NCI-H226 (cell line): Measurements from ENCODE around the gene EIF4G2.
A peak's percentile ranks its signal among the peaks of the same experiment; 100 is the strongest.

Experiments used
- DNase-seq: peaks from one replicate; pipeline ENCODE4 v3.0.0-alpha.2; 2015

The EIF4G2 gene

DNA sequence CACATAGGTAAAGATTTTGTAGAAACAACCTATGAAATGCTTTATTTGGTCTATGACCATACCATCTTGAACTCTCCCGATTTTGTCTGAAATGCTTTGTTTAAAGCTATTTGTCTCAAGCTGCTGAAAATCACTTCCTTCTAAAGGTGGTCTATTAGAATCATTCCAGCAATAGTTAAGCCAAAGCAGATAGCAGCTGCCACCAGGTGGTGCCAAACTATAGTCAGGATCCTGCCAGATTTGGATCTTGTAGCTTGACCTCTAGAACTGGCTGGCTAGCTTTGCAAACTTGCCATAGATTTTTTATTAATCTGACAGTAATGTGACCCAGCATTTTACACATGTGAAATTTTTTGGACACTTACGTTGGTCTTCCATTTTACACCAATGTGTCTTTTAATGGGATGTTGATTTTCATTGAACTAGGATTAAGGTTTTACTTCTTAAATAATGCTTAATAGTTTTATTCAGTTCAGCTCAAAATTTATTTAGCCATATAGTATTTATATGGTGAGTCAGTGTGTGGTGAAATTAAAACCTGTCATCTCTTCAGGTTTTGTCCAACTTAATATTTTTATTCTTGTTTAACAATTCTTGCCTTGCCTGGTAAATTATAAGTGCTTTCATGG is 38.0 kb downstream of the EIF4G2 start:
- DNase-seq: no peak

DNA sequence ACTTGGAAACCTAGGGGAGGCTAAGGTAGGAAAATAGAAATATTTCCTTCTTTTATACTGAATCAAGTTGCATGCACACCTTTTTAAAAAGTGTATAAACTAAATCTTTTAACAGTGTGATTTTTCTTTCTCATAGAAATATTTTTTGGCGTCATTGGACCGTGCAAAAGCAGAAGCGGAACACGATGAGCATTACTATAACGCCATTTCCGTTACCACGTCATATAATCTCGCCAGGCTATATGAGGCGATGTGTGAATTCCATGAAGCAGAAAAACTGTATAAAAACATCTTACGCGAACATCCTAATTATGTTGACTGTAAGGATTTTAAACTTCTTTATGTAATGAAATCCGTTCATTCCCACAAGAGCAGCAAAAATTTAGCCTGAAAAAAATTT is 44.3 kb downstream of the EIF4G2 start:
- DNase-seq: no peak

DNA sequence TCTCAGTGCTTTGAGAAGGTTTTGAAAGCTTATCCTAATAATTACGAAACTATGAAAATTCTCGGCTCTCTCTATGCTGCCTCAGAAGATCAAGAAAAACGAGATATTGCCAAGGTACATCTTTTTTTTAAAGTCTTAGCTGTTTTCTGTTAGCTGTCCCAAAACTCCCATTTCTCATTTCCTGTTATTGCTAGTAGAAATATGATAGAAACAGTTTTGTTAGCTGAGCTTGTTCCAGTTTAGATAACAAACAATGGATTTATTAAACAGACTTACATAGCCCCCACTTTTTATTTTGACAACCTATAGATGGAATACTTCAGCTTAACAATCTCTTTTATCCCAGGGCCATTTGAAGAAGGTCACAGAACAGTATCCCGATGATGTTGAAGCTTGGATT is 45.0 kb downstream of the EIF4G2 start:
- DNase-seq: no peak

DNA sequence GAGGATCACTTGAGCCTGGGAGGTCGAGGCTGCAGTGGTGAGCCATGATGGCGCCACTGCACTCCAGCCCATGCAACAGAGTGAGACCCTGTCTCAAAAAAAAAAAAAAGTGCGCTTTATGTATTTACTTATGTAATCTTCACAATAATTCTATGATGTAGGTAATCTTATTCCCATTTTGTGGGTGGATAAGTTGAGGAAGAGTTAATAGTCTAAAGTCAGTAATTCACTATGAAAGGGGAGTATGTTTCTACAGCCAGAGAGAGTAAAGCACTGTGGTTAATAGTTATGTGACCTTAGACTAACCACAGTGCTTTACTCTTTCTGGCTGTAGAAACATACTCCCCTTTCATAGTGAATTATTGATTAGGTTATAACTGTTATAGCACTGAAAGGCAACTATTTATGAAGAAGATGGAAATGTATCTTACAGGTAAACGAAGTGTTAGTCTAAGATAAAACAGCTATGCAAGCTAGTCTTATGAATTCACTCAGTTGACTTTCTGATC is 45.8 kb downstream of the EIF4G2 start:
- no peak for DNase-seq

DNA sequence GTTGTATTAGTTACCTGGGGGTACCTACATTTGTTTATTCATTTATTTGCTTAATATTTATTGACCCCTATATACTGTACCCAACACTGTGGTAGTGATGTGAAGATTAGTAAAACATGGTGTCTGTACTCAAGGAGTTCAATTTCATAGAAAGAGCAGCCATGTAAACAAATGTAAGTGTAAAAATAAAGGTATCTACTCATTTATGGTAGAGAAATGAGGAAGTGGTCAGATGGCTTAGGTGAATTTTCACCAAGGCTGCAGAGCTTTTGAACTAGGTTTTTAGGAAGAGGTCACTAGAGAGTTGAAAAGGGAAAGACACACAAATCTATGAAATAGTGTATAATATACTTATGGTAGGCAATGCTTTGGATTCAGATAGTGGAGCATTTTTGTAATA is 46.5 kb downstream of the EIF4G2 start:
- no peak for DNase-seq

DNA sequence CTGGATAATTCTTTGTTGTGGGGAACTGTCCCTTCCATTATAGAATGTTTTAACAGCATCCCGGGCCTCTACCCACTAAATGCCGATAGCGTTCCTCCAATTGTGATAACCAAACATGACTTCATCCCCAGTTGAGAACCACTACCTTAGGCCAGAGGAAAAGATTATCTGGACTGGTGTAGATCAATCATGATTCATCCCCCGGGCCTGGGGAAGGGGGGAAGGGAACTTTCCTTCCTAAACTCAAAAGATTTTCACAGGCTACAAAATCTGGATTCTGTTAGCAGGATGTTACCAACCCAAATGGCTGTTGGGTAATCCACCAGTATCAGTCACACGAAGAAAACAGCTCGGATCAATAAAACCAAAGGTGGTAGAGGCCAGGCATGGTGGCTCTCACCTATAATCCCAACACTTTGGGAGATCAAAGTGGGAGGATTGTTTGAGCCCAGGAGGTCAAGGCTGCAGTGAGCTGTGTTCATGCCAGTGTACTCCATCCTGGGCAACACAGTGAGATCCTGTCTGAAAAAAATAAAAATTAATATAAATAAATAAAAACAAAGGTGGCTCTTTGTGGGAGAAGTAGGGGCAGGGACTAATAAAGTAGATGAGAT is 47.5 kb downstream of the EIF4G2 start:
- DNase-seq: no peak

DNA sequence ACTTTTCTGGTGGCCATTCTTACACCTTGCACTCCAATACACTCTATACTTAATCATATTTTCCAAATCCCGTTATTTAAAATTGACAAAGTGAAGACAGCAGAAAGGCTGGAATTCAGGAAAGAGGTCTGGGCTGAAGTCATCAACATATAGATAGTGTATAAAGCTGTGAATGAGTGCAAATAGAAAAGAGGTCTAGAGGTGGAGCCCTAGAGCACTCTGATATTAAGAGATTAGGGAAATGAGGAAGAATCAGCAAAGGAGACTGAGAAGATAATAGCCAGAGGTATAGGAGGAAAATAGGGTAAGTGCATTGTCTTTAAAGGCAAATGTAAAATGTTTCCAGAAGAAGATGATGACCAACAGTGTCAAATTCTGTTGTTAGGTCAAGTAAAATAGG is 49.8 kb downstream of the EIF4G2 start:
- no peak for DNase-seq

DNA sequence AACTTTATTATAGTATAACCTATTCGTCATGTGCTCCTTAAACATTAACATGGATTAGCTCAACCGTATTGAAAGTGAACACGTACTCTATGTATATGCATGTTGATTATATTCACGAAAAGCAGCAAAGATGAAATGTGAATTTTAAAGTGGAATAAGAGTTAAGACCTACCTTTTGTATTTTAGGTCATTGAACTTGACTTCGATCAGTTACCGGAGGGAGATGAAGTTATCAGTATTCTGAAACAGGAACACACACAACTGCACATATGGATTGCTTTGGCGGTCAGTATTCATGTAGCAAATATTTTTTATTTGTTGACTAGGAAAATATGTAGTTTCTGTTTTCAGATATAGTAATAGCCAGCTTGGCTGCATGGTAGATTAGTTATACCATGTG is 56.2 kb downstream of the EIF4G2 start:
- no peak for DNase-seq

DNA sequence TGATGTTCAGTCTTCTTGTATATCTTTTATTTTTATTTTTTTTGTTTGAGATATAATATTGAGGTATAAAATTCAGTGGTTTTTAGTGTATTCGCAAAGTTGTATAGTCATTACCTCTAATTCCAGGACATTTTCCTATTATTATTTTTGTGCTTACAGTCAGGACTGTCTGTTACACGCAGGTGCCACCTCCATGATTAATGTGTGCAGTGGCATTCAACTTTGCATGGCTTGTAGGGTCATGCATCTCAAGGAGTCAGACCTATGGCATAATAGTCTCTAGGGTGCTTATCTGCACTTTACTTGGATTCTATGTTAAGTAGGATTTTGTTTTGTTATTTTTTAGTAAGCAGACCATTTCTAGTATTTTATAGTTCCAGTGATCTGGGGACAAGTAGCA is 56.7 kb downstream of the EIF4G2 start:
- DNase-seq: no peak

DNA sequence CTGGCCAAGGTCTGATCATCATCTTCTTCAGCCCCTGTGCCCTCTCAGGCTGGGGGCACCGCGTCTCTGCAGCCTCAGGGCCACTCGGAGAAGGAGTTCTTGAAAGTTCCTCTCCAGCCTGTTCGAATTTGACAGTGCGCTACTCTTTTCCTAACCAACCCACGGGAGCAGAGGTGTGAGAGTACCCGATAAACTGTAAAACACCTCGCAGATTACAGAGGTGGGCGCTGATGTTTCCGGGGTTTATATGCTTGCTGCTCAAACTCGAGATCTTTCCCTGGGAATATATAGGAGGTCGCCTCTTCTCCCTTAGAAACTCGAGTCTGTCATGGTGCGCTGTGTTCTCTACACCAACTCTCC is 57.2 kb downstream of the EIF4G2 start:
- DNase-seq: no peak

DNA sequence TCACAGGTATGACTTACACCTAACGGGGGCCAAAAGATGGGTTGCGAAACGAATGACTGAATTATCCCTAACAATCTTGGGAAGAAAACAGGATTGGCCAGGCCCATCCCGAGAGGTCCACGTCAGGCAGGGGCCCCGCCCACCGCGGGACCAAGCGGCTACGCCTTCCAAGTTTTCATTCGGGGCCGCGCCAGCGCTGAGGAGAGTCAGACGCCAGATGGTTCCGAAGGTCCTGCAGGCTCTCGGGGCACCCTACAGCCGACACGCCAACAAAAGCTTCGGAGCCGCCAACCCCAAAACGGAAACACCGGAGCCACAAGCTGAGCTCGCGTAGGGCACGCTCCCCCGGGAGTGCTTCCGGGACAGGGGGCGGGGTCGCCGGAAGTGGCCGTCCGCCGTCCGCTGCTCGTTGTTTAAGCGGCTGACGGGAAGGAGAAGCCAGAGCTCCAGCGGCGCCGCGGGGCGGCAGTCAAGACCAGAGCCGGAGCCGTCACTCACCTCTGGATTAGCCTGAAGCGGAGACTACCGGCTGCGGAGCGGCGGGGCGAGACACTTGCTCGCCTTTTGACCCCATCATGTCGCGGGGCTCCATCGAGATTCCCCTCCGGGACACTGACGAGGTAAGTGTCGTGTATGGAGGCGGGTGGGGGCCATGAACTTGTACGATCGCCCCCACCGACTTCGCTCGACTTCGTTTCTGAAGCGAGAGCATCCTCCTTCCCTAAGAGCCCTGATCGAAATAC is 57.7 kb downstream of the EIF4G2 start, which contains the start of gene CTR9:
CTR9 (plus strand) TSS at position 409 of the 743 bp plus-strand sequence; CDS start at position 576, 167 bp downstream.
- peak; percentile 87 for DNase-seq

DNA sequence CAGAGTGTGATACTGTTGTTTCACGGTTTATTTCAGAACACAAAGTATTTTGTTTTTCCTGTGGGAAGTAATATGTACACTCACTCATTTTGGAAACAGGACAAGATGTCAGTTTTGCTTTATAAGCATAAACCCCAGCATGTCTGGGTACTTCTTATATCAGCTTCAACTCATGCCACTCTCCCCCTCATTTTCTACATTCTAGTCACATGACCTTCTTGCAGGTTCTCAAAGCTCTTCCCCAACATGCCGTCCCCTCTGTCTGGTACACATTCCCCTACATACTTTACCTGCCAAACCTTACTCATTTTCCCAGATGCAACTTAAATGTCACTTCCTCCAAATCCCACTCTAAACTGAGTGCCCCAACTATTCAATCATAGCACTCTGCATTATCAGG is 59.2 kb downstream of the EIF4G2 start:
- no peak for DNase-seq

DNA sequence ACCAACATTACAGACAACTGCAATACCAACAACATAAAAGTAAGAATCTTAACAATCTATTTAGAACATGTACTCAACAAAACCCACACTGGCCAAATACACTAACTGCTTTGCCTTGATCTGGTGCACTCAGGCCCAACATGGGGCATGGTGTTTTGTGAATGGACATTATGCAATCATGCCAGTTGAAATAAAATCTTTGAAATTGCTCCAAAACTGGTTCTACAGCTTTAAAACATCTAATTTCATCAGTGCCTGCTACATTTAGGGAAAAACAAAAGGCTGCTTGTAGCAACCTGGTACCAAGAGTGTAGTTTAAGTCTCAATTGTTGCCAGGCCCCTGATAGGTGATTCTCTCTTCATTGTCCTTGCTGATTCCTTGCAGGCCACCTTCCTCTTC is 61.0 kb downstream of the EIF4G2 start:
- DNase-seq: no peak
